ENCODE data around the gene ARMC6.

DNA sequence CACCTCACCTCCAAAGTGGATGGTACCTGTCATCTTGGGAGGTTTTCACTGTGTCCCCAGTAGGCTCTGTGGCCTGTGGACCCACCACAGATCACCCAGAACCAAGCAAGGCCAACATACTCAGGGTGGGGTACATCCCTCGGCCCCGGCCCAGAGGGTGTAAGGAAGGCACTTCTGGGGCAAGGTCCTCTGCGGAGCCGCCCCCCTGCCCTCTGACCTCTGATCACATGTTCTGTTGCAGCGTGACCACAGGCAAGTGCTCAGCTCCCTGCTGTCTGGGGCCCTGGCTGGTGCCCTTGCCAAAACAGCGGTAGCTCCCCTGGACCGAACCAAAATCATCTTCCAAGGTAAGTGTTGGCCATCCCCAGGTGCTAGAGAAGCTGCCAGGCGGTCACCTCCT lies 68.1 kb downstream of the ARMC6 start:
- TF ChIP-seq CTCF (IDR thresholded peaks at IDR 0.05) (no peak), POLR2A (IDR thresholded peaks at IDR 0.05; ENCODE audit: low read depth) (no peak)
